OCI-M1 (cell line): Measurements from ENCODE around the gene SGPL1.
"Not testable (repeated sequence)": the region's sequence is repeated elsewhere in the genome, so short reads cannot be mapped to it uniquely, and the experiment has no call there.

Source experiments
- DNase-seq: peaks from one replicate; lab custom pipeline; 2025; lab: John Stamatoyannopoulos, UW

SGPL1 gene

GRCh38 chr10:70906031-70906783 is 90.5 kb downstream of the SGPL1 start:
- no peak for DNase-seq

GRCh38 chr10:70906953-70907636 is 91.3 kb downstream of the SGPL1 start:
- DNase-seq, result no peak

GRCh38 chr10:70907637-70908405 is 92.1 kb downstream of the SGPL1 start:
- DNase-seq, result no peak

- DNase-seq, result no peak
Observed at GRCh38 chr10:70908406-70909296, 92.9 kb downstream of the SGPL1 start.

- no peak for DNase-seq
Observed at GRCh38 chr10:70909326-70909935, 93.7 kb downstream of the SGPL1 start.

- no peak for DNase-seq
Observed at GRCh38 chr10:70910486-70911341, 95.0 kb downstream of the SGPL1 start.

- DNase-seq, result no peak
Observed at GRCh38 chr10:70911386-70911785, 95.6 kb downstream of the SGPL1 start.

- no peak for DNase-seq
Observed at GRCh38 chr10:70912556-70912955, 96.8 kb downstream of the SGPL1 start.

GRCh38 chr10:70913191-70913892 is 97.6 kb downstream of the SGPL1 start:
- DNase-seq, result no peak

- DNase-seq, result no peak
Observed at GRCh38 chr10:70913893-70914240, 98.1 kb downstream of the SGPL1 start.

GRCh38 chr10:70914316-70914864 is 98.6 kb downstream of the SGPL1 start:
- DNase-seq, result no peak

- DNase-seq, result no peak
Observed at GRCh38 chr10:70915206-70915605, 99.5 kb downstream of the SGPL1 start.

- DNase-seq, result no peak
Observed at GRCh38 chr10:70915806-70916205, 100.1 kb downstream of the SGPL1 start.

GRCh38 chr10:70916241-70916640 is 100.5 kb downstream of the SGPL1 start:
- no peak for DNase-seq

GRCh38 chr10:70917226-70917625 is 101.5 kb downstream of the SGPL1 start:
- no peak for DNase-seq

GRCh38 chr10:70917635-70918034 is 101.9 kb downstream of the SGPL1 start:
- DNase-seq, result no peak

- no peak for DNase-seq
Observed at GRCh38 chr10:70918851-70919530, 103.2 kb downstream of the SGPL1 start.

- DNase-seq, result not testable (repeated sequence)
Observed at GRCh38 chr10:70919906-70920305, 104.2 kb downstream of the SGPL1 start.

GRCh38 chr10:70920519-70920918 is 104.8 kb downstream of the SGPL1 start:
- DNase-seq, result no peak
